BE2C (cell line): Measurements from ENCODE around the gene PSMD11.

Experiments used
- DNase-seq: peaks from one replicate; pipeline ENCODE4 v3.0.0-alpha.2; 2020
- H3K27me3 ChIP-seq: fragments of 250-450 bp; sonication (Bioruptor Pico); 2 replicates; pipeline ENCODE4 v1.5.1; 2020; ENCODE audit warnings: mild to moderate bottlenecking
- H3K36me3 ChIP-seq: fragments of 250-450 bp; sonication (Bioruptor Pico); 2 replicates; pipeline ENCODE4 v1.5.1; 2020; ENCODE audit warnings: mild to moderate bottlenecking
- H3K4me1 ChIP-seq: fragments of 250-450 bp; sonication (Bioruptor Pico); 2 replicates; pipeline ENCODE4 v1.5.1; 2020
- H3K4me3 ChIP-seq: 2 replicates; pipeline ENCODE4 v1.5.1; 2011; ENCODE audit warnings: low read depth, low read length
- H3K9me3 ChIP-seq: fragments of 250-450 bp; sonication (Bioruptor Pico); 2 replicates; pipeline ENCODE4 v1.5.1; 2020
- CTCF ChIP-seq: IDR thresholded peaks from 2 replicates; pipeline ENCODE4 v1.5.1; 2012; ENCODE audit warnings: mild to moderate bottlenecking, low read depth, low read length

The PSMD11 gene

DNA sequence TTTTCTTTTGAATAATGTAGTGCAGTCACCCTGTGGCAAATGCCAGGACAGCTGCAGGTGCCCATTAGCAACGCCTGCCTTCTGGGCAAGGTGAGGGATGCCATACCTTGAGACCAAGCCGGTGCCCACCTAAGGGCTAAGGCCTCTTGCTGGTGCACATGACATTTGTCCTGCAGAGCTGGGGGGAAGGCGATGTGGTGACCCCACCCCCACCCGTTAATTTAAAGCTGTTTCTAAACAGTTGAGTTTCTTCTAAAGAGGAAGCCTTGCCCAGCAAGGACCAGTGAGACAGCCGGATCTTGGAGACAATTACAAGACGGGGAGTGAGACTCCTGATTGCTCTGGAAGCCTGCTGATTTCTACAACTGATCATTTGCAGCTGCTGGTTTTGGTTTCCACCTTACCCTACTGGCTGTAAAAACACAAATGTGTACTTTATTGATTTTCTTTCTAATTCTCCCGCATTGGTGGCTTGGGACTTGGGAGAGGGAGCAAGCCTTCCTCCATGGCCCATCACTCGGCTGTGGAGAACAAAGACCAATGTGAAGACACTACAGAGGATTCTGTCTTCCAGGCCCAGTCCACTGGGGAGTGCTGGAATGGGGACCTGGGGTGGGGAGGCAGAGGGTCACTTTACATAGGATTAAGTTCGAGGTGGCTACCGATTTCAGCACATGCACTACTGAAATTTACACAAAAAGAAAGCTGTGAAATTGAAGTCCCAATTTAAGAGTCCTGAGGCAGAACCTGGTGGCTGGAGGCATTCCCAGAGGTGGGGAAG, 45.2 kb downstream of the PSMD11 start:
- H3K4me3 ChIP-seq: no peak overlapping the region
- H3K9me3 ChIP-seq: no peaks in the 10 kb centered on the region
- H3K36me3 ChIP-seq: peaks cover 4% of the 10 kb centered on the region
- TF ChIP-seq CTCF: no peak
- no peak for DNase-seq
- H3K27me3 ChIP-seq: no peaks in the 10 kb centered on the region
- H3K4me1 ChIP-seq: no peaks in the 10 kb centered on the region; the same call in 1 of the 2 replicates

GRCh38 chr17:32490101-32490482, 45.8 kb downstream of the PSMD11 start:
- Histone ChIP-seq H3K9me3 (no peaks in the 10 kb centered on the region), H3K4me3 (no peak overlapping the region), H3K4me1 (no peaks in the 10 kb centered on the region; the same call in 1 of the 2 replicates), H3K27me3 (no peaks in the 10 kb centered on the region), H3K36me3 (peaks cover 4% of the 10 kb centered on the region)
- peak; percentile 21 for DNase-seq
- no peak for TF ChIP-seq CTCF

GRCh38 chr17:32491371-32492263, 47.3 kb downstream of the PSMD11 start:
- Histone ChIP-seq H3K4me3 (no peak overlapping the region), H3K4me1 (no peaks in the 10 kb centered on the region), H3K36me3 (peaks cover 4% of the 10 kb centered on the region), H3K27me3 (no peaks in the 10 kb centered on the region), H3K9me3 (no peaks in the 10 kb centered on the region)
- no peak for TF ChIP-seq CTCF
- DNase-seq: no peak

DNA sequence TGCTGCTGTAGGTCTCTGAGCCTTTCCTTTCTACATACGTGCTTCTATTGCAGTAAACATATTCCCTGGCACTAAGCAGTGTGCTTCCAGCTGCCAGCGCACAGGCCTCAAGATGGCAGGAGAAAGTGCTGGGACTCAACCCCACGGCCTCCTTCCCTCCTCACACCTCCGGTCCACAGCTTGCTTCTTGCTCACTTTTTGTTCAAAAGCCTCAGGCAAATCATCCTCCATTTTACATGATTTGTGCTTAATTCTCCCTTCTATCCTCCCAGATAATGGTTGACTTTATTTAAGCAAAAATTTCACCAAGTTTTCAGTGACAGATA, 47.9 kb downstream of the PSMD11 start:
- Histone ChIP-seq H3K27me3 (no peaks in the 10 kb centered on the region), H3K36me3 (peaks cover 4% of the 10 kb centered on the region), H3K4me1 (no peaks in the 10 kb centered on the region), H3K4me3 (no peak overlapping the region), H3K9me3 (no peaks in the 10 kb centered on the region)
- DNase-seq: no peak
- no peak for TF ChIP-seq CTCF

DNA sequence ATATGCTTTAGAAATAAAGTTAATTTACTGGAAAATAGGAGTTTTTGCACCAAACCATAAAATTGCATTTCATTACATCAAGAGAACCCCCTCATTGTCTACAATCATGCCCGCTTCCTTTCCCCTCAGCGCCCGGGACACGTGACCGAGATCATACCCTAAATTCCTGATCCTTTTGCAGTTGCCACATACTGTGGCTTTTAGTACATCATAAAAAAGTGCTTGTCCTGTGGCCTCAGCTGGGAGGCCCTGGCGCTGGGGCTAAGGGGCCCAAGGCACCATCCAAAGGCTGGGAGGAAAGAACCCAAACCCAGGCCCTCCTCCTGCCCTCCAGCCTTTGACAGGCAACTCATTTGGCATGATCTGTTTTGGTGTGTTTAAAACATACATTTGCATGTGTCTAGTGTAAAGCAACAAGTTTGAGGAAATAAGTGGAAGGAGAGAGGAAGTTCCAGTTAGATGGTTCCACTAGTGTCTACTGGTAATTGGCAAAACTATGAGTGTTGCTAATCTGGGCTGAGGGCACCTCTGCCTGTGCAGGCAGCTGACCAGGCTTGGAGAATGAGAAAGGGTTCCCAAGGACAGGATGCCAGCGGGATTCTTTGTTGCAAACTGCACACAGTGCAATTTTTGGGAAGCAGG, 48.5 kb downstream of the PSMD11 start:
- Histone ChIP-seq H3K4me3 (no peak overlapping the region), H3K9me3 (no peaks in the 10 kb centered on the region), H3K36me3 (peaks cover 4% of the 10 kb centered on the region), H3K27me3 (no peaks in the 10 kb centered on the region), H3K4me1 (no peaks in the 10 kb centered on the region)
- no peak for DNase-seq
- no peak for TF ChIP-seq CTCF

DNA sequence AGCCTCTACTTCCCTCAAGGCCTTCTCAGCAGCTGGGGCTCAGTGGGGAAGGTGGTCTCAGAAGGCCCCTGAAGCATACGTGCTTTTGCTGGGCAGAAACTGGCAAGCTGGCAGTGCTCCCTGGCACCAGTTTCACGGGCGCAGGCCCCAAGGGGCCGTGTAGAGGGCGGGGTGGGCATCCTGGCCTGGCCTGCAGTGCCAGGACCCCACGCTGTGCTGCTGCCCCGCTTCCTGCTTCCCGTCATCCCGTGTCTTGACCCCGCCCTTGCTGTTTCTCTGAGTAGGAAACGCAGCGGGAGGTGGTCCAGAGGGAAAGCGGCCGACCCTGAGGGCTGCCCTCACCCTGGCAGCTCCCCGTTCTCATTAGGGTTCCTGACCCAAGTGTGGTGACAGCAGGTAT, 49.3 kb downstream of the PSMD11 start:
- Histone ChIP-seq H3K4me1 (no peaks in the 10 kb centered on the region), H3K9me3 (no peaks in the 10 kb centered on the region), H3K36me3 (peaks cover 2% of the 10 kb centered on the region), H3K4me3 (no peak overlapping the region), H3K27me3 (no peaks in the 10 kb centered on the region)
- no peak for TF ChIP-seq CTCF
- DNase-seq: no peak
